Keratinocyte (primary cell): ENCODE results near the gene TTC31. TPM values are rescaled to one million over a fixed set of nuclear protein-coding genes. Genes with fewer than 3 reads are reported as not detected.

Experiments used
- DNase-seq: peaks from one replicate; pipeline ENCODE4 v3.0.0-alpha.2; 2011; ENCODE audit warnings: low read depth, missing footprints, low spot score
- FAIRE-seq: peaks from 2 replicates; lab custom pipeline; 2011; peaks lifted over from hg19 to GRCh38; lab: Jason Lieb, UNC
- H2AFZ ChIP-seq: 2 replicates; pipeline ENCODE4 v1.6.0; 2012; ENCODE audit warnings: low read length, control low read depth, inconsistent platforms; ENCODE audit not compliant: control insufficient read depth
- H3K27ac ChIP-seq: 2 replicates; pipeline ENCODE4 v1.5.1; 2011; ENCODE audit warnings: low read length; ENCODE audit not compliant: control insufficient read depth, insufficient read depth
- H3K27me3 ChIP-seq: 3 replicates; pipeline ENCODE4 v1.6.0; 2011; ENCODE audit warnings: low read length; ENCODE audit not compliant: control insufficient read depth, insufficient read depth; ENCODE audit errors: extremely low read depth
- H3K36me3 ChIP-seq, 2 experiments: 2 replicates in 1 of 2; 3 replicates in 1 of 2; pipeline ENCODE4 v1.5.1; 2011; ENCODE audit warnings: low read length in 2 of 2, mild to moderate bottlenecking in 1 of 2; ENCODE audit not compliant: control insufficient read depth in 2 of 2, insufficient read depth in 2 of 2; ENCODE audit errors: extremely low read depth in 1 of 2
- H3K4me1 ChIP-seq: 3 replicates; pipeline ENCODE4 v1.5.1; 2011; ENCODE audit warnings: low read length; ENCODE audit not compliant: control insufficient read depth, insufficient read depth; ENCODE audit errors: extremely low read depth
- H3K4me2 ChIP-seq: 3 replicates; pipeline ENCODE4 v1.6.0; 2011; ENCODE audit warnings: low read depth, low read length; ENCODE audit not compliant: control insufficient read depth, insufficient read depth; ENCODE audit errors: extremely low read depth
- H3K4me3 ChIP-seq, 3 experiments: fragments of 200-600 bp in 1 of 3; sonication (generic) in 1 of 3; 2 replicates in 2 of 3; 3 replicates in 1 of 3; pipeline ENCODE4 v1.5.1; 2011 to 2016; ENCODE audit warnings: low read length in 3 of 3, mild to moderate bottlenecking in 3 of 3, control low read depth in 2 of 3, inconsistent platforms in 1 of 3, low read depth in 1 of 3, mixed read lengths in 1 of 3, mixed run types in 1 of 3, moderate library complexity in 1 of 3; ENCODE audit not compliant: control insufficient read depth in 2 of 3, insufficient read depth in 2 of 3; ENCODE audit errors: extremely low read depth in 1 of 3
- H3K79me2 ChIP-seq: 2 replicates; pipeline ENCODE4 v1.6.0; 2012; ENCODE audit warnings: low read length; ENCODE audit not compliant: control insufficient read depth, insufficient read depth
- H3K9ac ChIP-seq: 3 replicates; pipeline ENCODE4 v1.6.0; 2011; ENCODE audit warnings: low read length; ENCODE audit not compliant: control insufficient read depth, insufficient read depth; ENCODE audit errors: extremely low read depth
- H3K9me1 ChIP-seq: 3 replicates; pipeline ENCODE4 v1.6.0; 2011; ENCODE audit warnings: low read length; ENCODE audit not compliant: control insufficient read depth, insufficient read depth; ENCODE audit errors: extremely low read depth
- H3K9me3 ChIP-seq: 2 replicates; pipeline ENCODE4 v1.5.1; 2012; ENCODE audit warnings: low read depth, low read length; ENCODE audit not compliant: control insufficient read depth
- H4K20me1 ChIP-seq: 3 replicates; pipeline ENCODE4 v1.6.0; 2011; ENCODE audit warnings: low read length; ENCODE audit not compliant: control insufficient read depth, insufficient read depth; ENCODE audit errors: extremely low read depth
- CTCF ChIP-seq, 3 experiments: IDR thresholded peaks in 1 of 3; conservative IDR thresholded peaks in 1 of 3; optimal IDR thresholded peaks in 1 of 3; 2 replicates in 2 of 3; 3 replicates in 1 of 3; pipeline versions ENCODE3 to v1.5.1; 2011; ENCODE audit warnings: low read length in 3 of 3, mild to moderate bottlenecking in 3 of 3, moderate library complexity in 2 of 3, control low read depth in 1 of 3, inconsistent platforms in 1 of 3; ENCODE audit not compliant: insufficient read depth in 2 of 3; ENCODE audit errors: extremely low read depth in 1 of 3
- EZH2 ChIP-seq: IDR thresholded peaks from one replicate; pipeline ENCODE4 v1.6.1; 2012; ENCODE audit warnings: inconsistent platforms, mild to moderate bottlenecking, low read length, moderate library complexity
- dilution Hi-C: fragments of 300-500 bp; cut with MboI; formaldehyde crosslinking; loops from one replicate; pipeline ENCODE4 v1.7.0; 2020; ENCODE audit warnings: low sequenced_read_pairs; ENCODE audit not compliant: extremely low pct_ligation_motif_present
- polyA plus RNA-seq, 5 experiments: library from polyadenylated mRNA; depleted of rRNA in 3 of 5; stranded (reverse) in 3 of 5; stranded (forward) in 1 of 5; unstranded in 1 of 5; fragments of >200 nt; gene quantifications; 1 replicate in 1 of 5; 2 replicates in 3 of 5; 3 replicates in 1 of 5; pipeline versions ENCODE4 v1.2.1 to v1.2.3, GENCODE V29; 2011 to 2012; ENCODE audit warnings: missing spikeins in 2 of 5, low read depth in 1 of 5, low replicate concordance in 1 of 5

Gene TTC31
- polyA plus RNA-seq, 1 donor (not counting 4 experiments of a cell fraction or from before 2014, with no cell fraction given): 16.8 TPM

- H3K4me1 ChIP-seq: peaks cover 36% of the 10 kb centered on the region
- H3K4me3 ChIP-seq: no peak overlapping the region
- no peak overlapping the region for H3K27ac ChIP-seq
- no peak overlapping the region for H2AFZ ChIP-seq
- dilution Hi-C loops: no loop called here
- no peaks in the 10 kb centered on the region for H3K27me3 ChIP-seq
- peak overlapping the region; percentile 56 for H3K4me2 ChIP-seq
- H3K9me3 ChIP-seq: no peaks in the 10 kb centered on the region
- no peak overlapping the region for H3K9ac ChIP-seq
- H3K9me1 ChIP-seq: no peaks in the 10 kb centered on the region
- no peak for FAIRE-seq
- TF ChIP-seq CTCF (optimal IDR thresholded peaks at IDR 0.05 in 1 of 3, IDR thresholded peaks at IDR 0.05 in 1 of 3, conservative IDR thresholded peaks at IDR 0.05 in 1 of 3; ENCODE audit: extremely low read depth in 1 of 3, insufficient read depth in 2 of 3, low read length in 3 of 3) (no peak), EZH2 (no peak)
- H3K79me2 ChIP-seq: peaks cover 36% of the 10 kb centered on the region
- no peak for DNase-seq
- no peaks in the 10 kb centered on the region for H4K20me1 ChIP-seq
- H3K36me3 ChIP-seq: peaks cover 16 to 33% of the 10 kb centered on the region in 2 experiments
These were observed 43.9 kb downstream of the TTC31 start for GRCh38 chr2:74526649-74527230.

GRCh38 chr2:74527741-74528140, 44.9 kb downstream of the TTC31 start:
- TF ChIP-seq CTCF (optimal IDR thresholded peaks at IDR 0.05 in 1 of 3, IDR thresholded peaks at IDR 0.05 in 1 of 3, conservative IDR thresholded peaks at IDR 0.05 in 1 of 3; ENCODE audit: extremely low read depth in 1 of 3, insufficient read depth in 2 of 3, low read length in 3 of 3) (no peak), EZH2 (no peak)
- Histone ChIP-seq H3K9me1 (no peaks in the 10 kb centered on the region), H3K4me1 (peaks cover 36% of the 10 kb centered on the region), H3K9me3 (no peaks in the 10 kb centered on the region), H3K4me3 (peak overlapping the region in 1 of 3 experiments; percentile 93), H3K79me2 (peaks cover 36% of the 10 kb centered on the region), H4K20me1 (no peaks in the 10 kb centered on the region), H3K9ac (no peak overlapping the region), H3K36me3 (peaks cover 20 to 35% of the 10 kb centered on the region in 2 experiments), H3K4me2 (peak overlapping the region; percentile 75), H3K27me3 (no peaks in the 10 kb centered on the region), H2AFZ (no peak overlapping the region), H3K27ac (no peak overlapping the region)
- dilution Hi-C loops: no loop called here
- no peak for FAIRE-seq
- no peak for DNase-seq
